Glutamatergic neuron (in vitro differentiated cells): Measurements from ENCODE around the gene RASSF7. TPM values are rescaled to one million over a fixed set of nuclear protein-coding genes. Genes with fewer than 3 reads are reported as not detected.
A peak's percentile ranks its signal among the peaks of the same experiment; 100 is the strongest.

Source experiments
- DNase-seq: peaks from one replicate; pipeline ENCODE4 v3.0.0; 2022
- H3K27ac Mint-ChIP-seq: one replicate; pipeline ENCODE4 v1.8.0; 2020; ENCODE audit warnings: mild to moderate bottlenecking, mixed read lengths, inconsistent platforms; ENCODE audit not compliant: unreplicated experiment
- H3K27me3 Mint-ChIP-seq: one replicate; pipeline ENCODE4 v1.8.0; 2020; ENCODE audit warnings: mild to moderate bottlenecking, moderate library complexity, mixed read lengths, inconsistent platforms; ENCODE audit not compliant: unreplicated experiment
- H3K36me3 Mint-ChIP-seq: one replicate; pipeline ENCODE4 v1.8.0; 2020; ENCODE audit warnings: mild to moderate bottlenecking, mixed read lengths, inconsistent platforms; ENCODE audit not compliant: unreplicated experiment
- H3K4me1 Mint-ChIP-seq: one replicate; pipeline ENCODE4 v1.8.0; 2020; ENCODE audit warnings: mild to moderate bottlenecking, low read depth, mixed read lengths, inconsistent platforms; ENCODE audit not compliant: unreplicated experiment
- H3K4me3 Mint-ChIP-seq: one replicate; pipeline ENCODE4 v1.8.0; 2020; ENCODE audit warnings: mild to moderate bottlenecking, mixed read lengths, inconsistent platforms; ENCODE audit not compliant: unreplicated experiment
- H3K9me3 Mint-ChIP-seq: one replicate; pipeline ENCODE4 v1.8.0; 2020; ENCODE audit warnings: mild to moderate bottlenecking, moderate library complexity, mixed read lengths, inconsistent platforms; ENCODE audit not compliant: unreplicated experiment
- total RNA-seq: library from RNA; stranded (reverse); fragmentation: NEBNext Ultra II Directional; extraction: Animal tissue kit (Norgen Biotek cat#: 25700); gene quantifications from one replicate; pipeline ENCODE4 v1.2.1, GENCODE V29; 2021; ENCODE audit not compliant: unreplicated experiment
- TF ChIP-seq, protein P1 (sequence below): fragments of 200-600 bp; sonication (generic); IDR thresholded peaks from one replicate; pipeline ENCODE4 v1.5.0; 2021; ENCODE audit not compliant: partially characterized antibody, unreplicated experiment

RASSF7 gene
- total RNA-seq, 1 donor from 2014 or later, result 9.4 TPM

- TF ChIP-seq, protein P1, sequence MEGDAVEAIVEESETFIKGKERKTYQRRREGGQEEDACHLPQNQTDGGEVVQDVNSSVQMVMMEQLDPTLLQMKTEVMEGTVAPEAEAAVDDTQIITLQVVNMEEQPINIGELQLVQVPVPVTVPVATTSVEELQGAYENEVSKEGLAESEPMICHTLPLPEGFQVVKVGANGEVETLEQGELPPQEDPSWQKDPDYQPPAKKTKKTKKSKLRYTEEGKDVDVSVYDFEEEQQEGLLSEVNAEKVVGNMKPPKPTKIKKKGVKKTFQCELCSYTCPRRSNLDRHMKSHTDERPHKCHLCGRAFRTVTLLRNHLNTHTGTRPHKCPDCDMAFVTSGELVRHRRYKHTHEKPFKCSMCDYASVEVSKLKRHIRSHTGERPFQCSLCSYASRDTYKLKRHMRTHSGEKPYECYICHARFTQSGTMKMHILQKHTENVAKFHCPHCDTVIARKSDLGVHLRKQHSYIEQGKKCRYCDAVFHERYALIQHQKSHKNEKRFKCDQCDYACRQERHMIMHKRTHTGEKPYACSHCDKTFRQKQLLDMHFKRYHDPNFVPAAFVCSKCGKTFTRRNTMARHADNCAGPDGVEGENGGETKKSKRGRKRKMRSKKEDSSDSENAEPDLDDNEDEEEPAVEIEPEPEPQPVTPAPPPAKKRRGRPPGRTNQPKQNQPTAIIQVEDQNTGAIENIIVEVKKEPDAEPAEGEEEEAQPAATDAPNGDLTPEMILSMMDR, result no peak
- Mint-ChIP-seq H3K4me3 (no peak overlapping the region), H3K4me1 (peaks cover 2% of the 10 kb centered on the region), H3K36me3 (peaks cover 4% of the 10 kb centered on the region), H3K27ac (no peak overlapping the region), H3K27me3 (peaks cover 4% of the 10 kb centered on the region), H3K9me3 (no peaks in the 10 kb centered on the region)
- no peak for DNase-seq
Measured at GRCh38 chr11:526192-526591, 34.6 kb upstream of the RASSF7 start.

- H3K27me3 Mint-ChIP-seq, result peaks cover 2% of the 10 kb centered on the region
- no peak overlapping the region for H3K4me3 Mint-ChIP-seq
- no peak for DNase-seq
- H3K27ac Mint-ChIP-seq, result no peak overlapping the region
- H3K36me3 Mint-ChIP-seq, result peaks cover 4% of the 10 kb centered on the region
- peaks cover 2% of the 10 kb centered on the region for H3K4me1 Mint-ChIP-seq
- TF ChIP-seq, protein P1, result no peak
- H3K9me3 Mint-ChIP-seq, result no peaks in the 10 kb centered on the region
Measured at GRCh38 chr11:528166-528814, 32.5 kb upstream of the RASSF7 start.

DNA sequence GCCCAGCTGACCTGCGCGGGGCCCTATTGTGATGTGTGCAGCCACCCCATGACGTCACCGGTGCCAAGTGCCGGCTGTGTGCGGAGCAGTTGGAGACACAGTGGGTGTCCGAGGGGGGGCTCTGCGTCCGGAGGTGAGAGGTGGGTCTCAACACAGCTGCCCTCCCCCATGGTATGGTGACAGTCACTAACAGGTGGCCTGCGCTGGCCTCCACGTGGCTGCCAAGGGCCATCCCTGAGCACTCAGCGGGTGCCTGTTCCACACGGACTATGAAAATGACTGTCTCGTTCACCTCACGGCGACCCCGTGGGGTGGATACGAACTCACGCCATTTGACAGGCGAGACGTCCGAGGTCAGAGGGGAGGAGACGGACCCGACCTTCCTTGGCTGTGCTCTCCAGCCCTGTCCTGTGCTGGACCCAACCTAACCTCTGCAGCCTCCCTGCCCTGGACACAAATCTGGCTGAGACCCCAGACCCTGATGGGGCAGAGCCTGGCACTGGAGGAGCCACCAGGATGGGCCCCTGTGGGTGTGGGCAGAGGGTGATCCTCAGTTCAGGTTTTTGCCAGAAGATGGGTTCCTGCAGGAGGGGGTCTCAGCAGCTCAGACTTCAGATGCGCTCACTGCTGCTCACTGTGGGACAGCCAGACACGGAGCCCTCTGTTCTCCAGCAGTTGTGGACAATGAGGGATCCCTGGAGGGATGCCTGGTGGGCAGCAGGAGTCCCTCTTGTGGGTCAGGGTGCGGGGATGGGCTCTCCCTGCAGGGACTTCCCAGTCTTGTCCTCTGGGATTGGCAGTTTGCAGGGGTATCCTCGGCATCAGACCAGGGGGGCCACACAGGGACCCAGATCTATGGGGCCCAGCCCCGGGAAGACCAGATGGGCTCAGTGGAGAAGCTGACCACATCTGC lies 31.7 kb upstream of the RASSF7 start:
- TF ChIP-seq, protein P1, result no peak
- peak; percentile 20 for DNase-seq
- Mint-ChIP-seq H3K4me1 (peaks cover 2% of the 10 kb centered on the region), H3K27me3 (peaks cover 2% of the 10 kb centered on the region), H3K9me3 (no peaks in the 10 kb centered on the region), H3K4me3 (no peak overlapping the region), H3K36me3 (peaks cover 2% of the 10 kb centered on the region), H3K27ac (no peak overlapping the region)

DNA sequence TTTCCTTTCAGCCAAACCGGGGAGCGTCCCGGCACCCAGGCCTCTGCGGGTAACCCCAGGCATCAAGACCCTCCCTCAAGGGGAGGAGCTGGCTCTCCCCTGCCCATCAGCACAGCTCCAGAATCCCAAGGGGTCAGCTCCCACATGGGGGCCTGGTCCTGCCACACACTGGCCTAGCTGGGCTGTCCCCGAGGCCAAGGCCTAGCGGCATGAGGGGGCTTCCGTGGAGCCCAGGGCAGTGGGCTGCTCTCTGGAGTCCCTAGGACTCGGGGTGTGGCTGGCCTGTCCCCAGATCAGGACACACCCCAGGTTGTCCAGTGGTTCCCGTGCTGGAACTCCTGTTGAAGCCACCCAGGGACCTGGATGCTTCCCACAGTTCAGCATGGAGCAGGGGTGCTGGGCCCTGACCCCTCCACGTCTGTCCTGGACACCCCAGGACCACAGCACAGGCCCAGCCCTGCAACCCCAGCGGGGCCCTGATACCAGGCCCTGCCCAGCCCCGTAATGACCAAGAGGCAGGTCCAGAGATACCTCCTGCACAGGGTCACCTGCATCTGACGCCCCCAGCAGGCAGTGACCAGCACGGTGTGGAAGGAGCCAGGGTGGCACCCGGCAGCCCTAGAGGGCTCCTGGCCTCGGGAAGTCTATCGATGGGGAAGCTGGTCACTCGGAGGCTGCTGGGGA lies 30.9 kb upstream of the RASSF7 start:
- no peak overlapping the region for H3K27ac Mint-ChIP-seq
- peaks cover 2% of the 10 kb centered on the region for H3K27me3 Mint-ChIP-seq
- H3K4me1 Mint-ChIP-seq, result peaks cover 2% of the 10 kb centered on the region
- no peaks in the 10 kb centered on the region for H3K9me3 Mint-ChIP-seq
- TF ChIP-seq, protein P1, result no peak
- H3K4me3 Mint-ChIP-seq, result no peak overlapping the region
- DNase-seq, result no peak
- H3K36me3 Mint-ChIP-seq, result no peaks in the 10 kb centered on the region
